HG03108 (cell line): ENCODE results near the gene COMTD1.
A peak's percentile ranks its signal among the peaks of the same experiment; 100 is the strongest.
"Not testable (repeated sequence)": the region's sequence is repeated elsewhere in the genome, so short reads cannot be mapped to it uniquely, and the experiment has no call there.

Experiments used
- ATAC-seq: cut with Tn5 transposase; IDR thresholded peaks from one replicate; pipeline ENCODE4 v1.9.1; 2021; ENCODE audit warnings: moderate library complexity; ENCODE audit not compliant: unreplicated experiment

COMTD1 gene

GRCh38 chr10:75223507-75223906, 12.2 kb downstream of the COMTD1 start:
- no peak for ATAC-seq

- not testable (repeated sequence) for ATAC-seq
Measured at GRCh38 chr10:75221492-75221891, 14.3 kb downstream of the COMTD1 start.

GRCh38 chr10:75220274-75220673, 15.5 kb downstream of the COMTD1 start:
- ATAC-seq: no peak

GRCh38 chr10:75212343-75212742, 23.4 kb downstream of the COMTD1 start:
- ATAC-seq: no peak

GRCh38 chr10:75211007-75211691, 24.6 kb downstream of the COMTD1 start:
- ATAC-seq: no peak

GRCh38 chr10:75210282-75211006, 25.3 kb downstream of the COMTD1 start, which contains the start of gene VDAC2:
VDAC2 (plus strand) TSS chr10:75210796; CDS start chr10:75211159, 363 bp downstream.
- ATAC-seq: peak; percentile 87

GRCh38 chr10:75209921-75210281, 25.9 kb downstream of the COMTD1 start:
- peak; percentile 33 for ATAC-seq

- ATAC-seq: no peak
Measured at GRCh38 chr10:75209086-75209920, 26.5 kb downstream of the COMTD1 start.

- no peak for ATAC-seq
Measured at GRCh38 chr10:75208181-75208580, 27.6 kb downstream of the COMTD1 start.

- no peak for ATAC-seq
Measured at GRCh38 chr10:75207857-75208144, 28.0 kb downstream of the COMTD1 start.

GRCh38 chr10:75207079-75207856, 28.5 kb downstream of the COMTD1 start:
- ATAC-seq: no peak

GRCh38 chr10:75206638-75207037, 29.1 kb downstream of the COMTD1 start:
- not testable (repeated sequence) for ATAC-seq

- no peak for ATAC-seq
Measured at GRCh38 chr10:75205908-75206307, 29.8 kb downstream of the COMTD1 start.

- ATAC-seq: no peak
Measured at GRCh38 chr10:75203724-75204123, 32.0 kb downstream of the COMTD1 start.

GRCh38 chr10:75203046-75203620, 32.6 kb downstream of the COMTD1 start:
- ATAC-seq: not testable (repeated sequence)

GRCh38 chr10:75202321-75203045, 33.3 kb downstream of the COMTD1 start:
- no peak for ATAC-seq

GRCh38 chr10:75201793-75202307, 33.9 kb downstream of the COMTD1 start:
- no peak for ATAC-seq

- ATAC-seq: not testable (repeated sequence)
Measured at GRCh38 chr10:75199949-75200348, 35.8 kb downstream of the COMTD1 start.

- no peak for ATAC-seq
Measured at GRCh38 chr10:75197906-75198305, 37.9 kb downstream of the COMTD1 start.

- ATAC-seq: no peak
Measured at GRCh38 chr10:75197066-75197465, 38.7 kb downstream of the COMTD1 start.
